WTC11 (cell line): ENCODE measurements around the gene TUBB4B. TPM values are rescaled to one million over a fixed set of nuclear protein-coding genes. Genes with fewer than 3 reads are reported as not detected.

ENCODE experiments used
- ATAC-seq: fragments of 200-7000 bp; cut with Tn5 transposase; 2 replicates; pipeline ENCODE4 v1.10.0; 2021; ENCODE audit warnings: mild to moderate bottlenecking, moderate library complexity
- CTCF ChIA-PET: fragments of 300-600 bp; sonication (Branson Sonifier 250); formaldehyde crosslinking; loops from one replicate; lab custom pipeline; 2021; ENCODE audit warnings: antibody characterized with exemption; lab: Charles Lee
- POLR2A ChIA-PET: fragments of 350-600 bp; sonication (Branson Sonifier 250); formaldehyde crosslinking; loops from one replicate; lab custom pipeline; 2021; ENCODE audit warnings: antibody characterized with exemption; lab: Charles Lee
- DNase-seq: peaks from one replicate; pipeline ENCODE4 v3.0.0; 2021; ENCODE audit warnings: low spot score
- H3K27ac Mint-ChIP-seq: 2 replicates; pipeline ENCODE4 v1.8.0; 2021; ENCODE audit warnings: mixed read lengths
- H3K27me3 Mint-ChIP-seq: 2 replicates; pipeline ENCODE4 v1.8.0; 2021; ENCODE audit warnings: low read depth, mild to moderate bottlenecking, moderate library complexity, mixed read lengths
- H3K36me3 Mint-ChIP-seq: 2 replicates; pipeline ENCODE4 v1.8.0; 2021; ENCODE audit warnings: mixed read lengths
- H3K4me1 Mint-ChIP-seq: 2 replicates; pipeline ENCODE4 v1.8.0; 2022; ENCODE audit warnings: mixed read lengths
- H3K4me3 Mint-ChIP-seq: 2 replicates; pipeline ENCODE4 v1.8.0; 2021; ENCODE audit warnings: mild to moderate bottlenecking, moderate library complexity, mixed read lengths
- H3K9me3 Mint-ChIP-seq: 2 replicates; pipeline ENCODE4 v1.8.0; 2021; ENCODE audit warnings: mixed read lengths
- AFF4 ChIP-seq: sonication (generic); formaldehyde crosslinking; IDR thresholded peaks from 2 replicates; pipeline ENCODE4 v1.8.1; 2023; ENCODE audit warnings: mild to moderate bottlenecking, missing genetic modification reagents, borderline replicate concordance
- AR ChIP-seq: fragments of 250-450 bp; sonication (Bioruptor Pico); IDR thresholded peaks from 2 replicates; pipeline ENCODE4 v1.9.0; 2021; ENCODE audit warnings: mild to moderate bottlenecking
- CTCF ChIP-seq: fragments of 200-600 bp; IDR thresholded peaks from 2 replicates; pipeline ENCODE4 v1.8.0; 2022; ENCODE audit warnings: antibody characterized with exemption
- E2F5 ChIP-seq: sonication (generic); formaldehyde crosslinking; IDR thresholded peaks from 2 replicates; pipeline ENCODE4 v1.8.1; 2022; ENCODE audit warnings: mild to moderate bottlenecking, moderate library complexity, missing genetic modification reagents
- EMX1 ChIP-seq: fragments of 250-450 bp; sonication (Bioruptor Pico); IDR thresholded peaks from 2 replicates; pipeline ENCODE4 v1.8.0; 2021; ENCODE audit warnings: mild to moderate bottlenecking
- HMGXB4 ChIP-seq: sonication (generic); formaldehyde crosslinking; IDR thresholded peaks from 2 replicates; pipeline ENCODE4 v1.8.1; 2023; ENCODE audit warnings: mild to moderate bottlenecking, moderate library complexity, missing genetic modification reagents
- JAZF1 ChIP-seq: fragments of 250-450 bp; sonication (Bioruptor Pico); IDR thresholded peaks from 2 replicates; pipeline ENCODE4 v1.9.0; 2021; ENCODE audit warnings: moderate library complexity, mild to moderate bottlenecking, inconsistent platforms
- MXD4 ChIP-seq: fragments of 250-450 bp; sonication (Bioruptor Pico); IDR thresholded peaks from 2 replicates; pipeline ENCODE4 v1.8.0; 2021; ENCODE audit warnings: mild to moderate bottlenecking, moderate library complexity, borderline replicate concordance
- MYBL2 ChIP-seq: sonication (generic); formaldehyde crosslinking; IDR thresholded peaks from 2 replicates; pipeline ENCODE4 v1.8.1; 2023; ENCODE audit warnings: mild to moderate bottlenecking, moderate library complexity, missing genetic modification reagents
- PRRX2 ChIP-seq: fragments of 250-450 bp; sonication (Bioruptor Pico); IDR thresholded peaks from 2 replicates; pipeline ENCODE4 v1.8.0; 2021; ENCODE audit warnings: mild to moderate bottlenecking
- SMAD4 ChIP-seq: sonication (generic); formaldehyde crosslinking; IDR thresholded peaks from 2 replicates; pipeline ENCODE4 v1.8.0; 2022; ENCODE audit warnings: mild to moderate bottlenecking, missing genetic modification reagents
- TEAD4 ChIP-seq: sonication (generic); formaldehyde crosslinking; IDR thresholded peaks from 2 replicates; pipeline ENCODE4 v1.8.0; 2022; ENCODE audit warnings: mild to moderate bottlenecking, missing genetic modification reagents
- TP53 ChIP-seq: sonication (generic); formaldehyde crosslinking; IDR thresholded peaks from 2 replicates; pipeline ENCODE4 v1.8.1; 2023; ENCODE audit warnings: mild to moderate bottlenecking, missing genetic modification reagents
- ZBTB21 ChIP-seq: sonication (generic); formaldehyde crosslinking; IDR thresholded peaks from 2 replicates; pipeline ENCODE4 v1.8.1; 2023; ENCODE audit warnings: mild to moderate bottlenecking, missing genetic modification reagents, borderline replicate concordance
- ZMAT4 ChIP-seq: fragments of 250-450 bp; sonication (Bioruptor Pico); IDR thresholded peaks from 2 replicates; pipeline ENCODE4 v1.9.0; 2021; ENCODE audit warnings: mild to moderate bottlenecking
- ZNF219 ChIP-seq: sonication (generic); formaldehyde crosslinking; IDR thresholded peaks from 2 replicates; pipeline ENCODE4 v1.8.0; 2023; ENCODE audit warnings: missing genetic modification reagents, mild to moderate bottlenecking, borderline replicate concordance
- ZNF263 ChIP-seq: sonication (generic); formaldehyde crosslinking; IDR thresholded peaks from 2 replicates; pipeline ENCODE4 v1.8.1; 2022; ENCODE audit warnings: low read depth, mild to moderate bottlenecking, moderate library complexity, missing genetic modification reagents
- ZNF396 ChIP-seq: fragments of 250-450 bp; sonication (Bioruptor Pico); IDR thresholded peaks from 2 replicates; pipeline ENCODE4 v1.8.0; 2021; ENCODE audit warnings: mild to moderate bottlenecking, moderate library complexity, borderline replicate concordance
- ZNF425 ChIP-seq: fragments of 250-450 bp; sonication (Bioruptor Pico); conservative IDR thresholded peaks from 2 replicates; pipeline ENCODE4 v1.9.0; 2021; ENCODE audit warnings: mild to moderate bottlenecking
- total RNA-seq: library from RNA; stranded (reverse); gene quantifications from 3 replicates; pipeline ENCODE4 v1.2.3, GENCODE V29; 2021

TUBB4B gene
- total RNA-seq, 1 experiment from 2014 or later, result 375 TPM

- no peak for ATAC-seq
- POLR2A ChIA-PET, result interaction anchor here (0.8 kb wide), 1 partner anchor 30 kb away, joined by 3 read pairs; no protein-coding TSS in a partner anchor
- Mint-ChIP-seq H3K27ac (no peak overlapping the region), H3K36me3 (peaks cover 18% of the 10 kb centered on the region), H3K4me1 (peaks cover 3% of the 10 kb centered on the region; the same call in 1 of the 2 replicates), H3K9me3 (no peaks in the 10 kb centered on the region), H3K27me3 (no peaks in the 10 kb centered on the region), H3K4me3 (no peak overlapping the region)
- no peak for TF ChIP-seq ZNF263 (CRISPR knock-in tag)
- no peak for TF ChIP-seq SMAD4 (CRISPR knock-in tag)
- TF ChIP-seq TEAD4, result no peak
- TF ChIP-seq JAZF1 (CRISPR knock-in tag), result no peak
- TF ChIP-seq ZMAT4 (CRISPR knock-in tag), result no peak
- TF ChIP-seq MYBL2 (CRISPR knock-in tag), result no peak
- TF ChIP-seq HMGXB4 (CRISPR knock-in tag), result no peak
- no peak for DNase-seq
- CTCF ChIA-PET, result no interaction called here
Observed at GRCh38 chr9:137266162-137266527, 25.1 kb downstream of the TUBB4B start.

- Mint-ChIP-seq H3K27me3 (no peaks in the 10 kb centered on the region), H3K27ac (no peak overlapping the region), H3K9me3 (no peaks in the 10 kb centered on the region), H3K4me1 (peaks cover under 1% of the 10 kb centered on the region; the same call in 1 of the 2 replicates), H3K4me3 (no peak overlapping the region), H3K36me3 (peaks cover 20% of the 10 kb centered on the region)
- CTCF ChIA-PET, result no interaction called here
- ATAC-seq (no peak), DNase-seq (no peak)
- POLR2A ChIA-PET, result interaction anchor here (0.8 kb wide), 1 partner anchor 29 kb away, joined by 3 read pairs; no protein-coding TSS in a partner anchor
- TF ChIP-seq PRRX2 (CRISPR knock-in tag) (no peak), ZNF425 (no peak), AR (CRISPR knock-in tag) (no peak), ZNF396 (CRISPR knock-in tag) (no peak), MXD4 (CRISPR knock-in tag) (no peak), ZBTB21 (CRISPR knock-in tag) (no peak), EMX1 (CRISPR knock-in tag) (no peak), CTCF (no peak), AFF4 (CRISPR knock-in tag) (no peak), TEAD4 (no peak), ZNF219 (CRISPR knock-in tag) (no peak), E2F5 (CRISPR knock-in tag) (no peak), TP53 (CRISPR knock-in tag) (no peak)
Observed at GRCh38 chr9:137266585-137267453, 25.7 kb downstream of the TUBB4B start.
